Small intestine (tissue), 7 donors: ENCODE data around the gene ZNF629. TPM values are rescaled to one million over a fixed set of nuclear protein-coding genes. Genes with fewer than 3 reads are reported as not detected.
A peak's percentile ranks its signal among the peaks of the same experiment; 100 is the strongest.
"Not testable (repeated sequence)": the region's sequence is repeated elsewhere in the genome, so short reads cannot be mapped to it uniquely, and the experiment has no call there.

Source experiments
- DNase-seq, 2 donors: peaks; one replicate each; pipeline versions ENCODE4 v3.0.0 to v3.0.0-alpha.2; 2013
- FAIRE-seq: peaks from 2 replicates; lab custom pipeline; 2012; peaks lifted over from hg19 to GRCh38; lab: Jason Lieb, UNC
- H3K27ac ChIP-seq, 3 donors: one replicate each; pipeline ENCODE4 v1.5.1; 2013; ENCODE audit warnings: low read length in 2 of 3, mild to moderate bottlenecking in 2 of 3, control low read depth in 1 of 3, inconsistent platforms in 1 of 3, low read depth in 1 of 3, moderate library complexity in 1 of 3
- H3K27me3 ChIP-seq, 3 donors: one replicate each; pipeline ENCODE4 v1.6.1; 2013; ENCODE audit warnings: low read length in 3 of 3, inconsistent platforms in 1 of 3; ENCODE audit not compliant: control insufficient read depth in 3 of 3, insufficient read depth in 3 of 3
- H3K36me3 ChIP-seq, 3 donors: one replicate each; pipeline ENCODE4 v1.6.1; 2013; ENCODE audit warnings: low read length in 3 of 3, inconsistent platforms in 1 of 3, low read depth in 1 of 3, mild to moderate bottlenecking in 1 of 3, moderate library complexity in 1 of 3; ENCODE audit not compliant: control insufficient read depth in 3 of 3, insufficient read depth in 2 of 3
- H3K4me1 ChIP-seq, 3 donors: one replicate each; pipeline ENCODE4 v1.6.1; 2013; ENCODE audit warnings: low read length in 2 of 3, inconsistent platforms in 1 of 3, low read depth in 1 of 3, mild to moderate bottlenecking in 1 of 3, moderate library complexity in 1 of 3; ENCODE audit not compliant: control insufficient read depth in 3 of 3, insufficient read depth in 2 of 3
- H3K4me3 ChIP-seq, 3 donors: one replicate each; pipeline ENCODE4 v1.5.1; 2013; ENCODE audit warnings: low read length in 3 of 3, control low read depth in 1 of 3, inconsistent platforms in 1 of 3, low read depth in 1 of 3, mild to moderate bottlenecking in 1 of 3, moderate library complexity in 1 of 3
- H3K9me3 ChIP-seq, 2 donors: one replicate each; pipeline ENCODE4 v1.6.1; 2013; ENCODE audit warnings: low read depth in 1 of 2, low read length in 1 of 2; ENCODE audit not compliant: control insufficient read depth in 2 of 2, insufficient read depth in 1 of 2
- WGBS, 3 donors: extraction: QIAGEN DNeasy Blood & Tissue Kit; methylation state at CpG; one replicate each; pipeline ENCODE4 v1.1.7; 2013; 5-methylcytosine and 5-hydroxymethylcytosine counted together
- polyA plus RNA-seq, 4 donors: library from polyadenylated mRNA; stranded (reverse) in 3 of 4; unstranded in 1 of 4; fragments of 200-250 nt in 3 of 4; fragments of 120-200 nt in 1 of 4; gene quantifications; one replicate each; pipeline versions ENCODE4 v1.2.1 to v1.2.3, GENCODE V29; 2013
- donor health status: healthy with polysubstance abuse.
- donor health status: control.
- donor health status: control.
- donor health status: Bipolar disorder and iron deficiency.
- donor health status: healthy.

The ZNF629 gene
- polyA plus RNA-seq, 4 donors = 3.4 to 17.5 (median 5.8) TPM

DNA sequence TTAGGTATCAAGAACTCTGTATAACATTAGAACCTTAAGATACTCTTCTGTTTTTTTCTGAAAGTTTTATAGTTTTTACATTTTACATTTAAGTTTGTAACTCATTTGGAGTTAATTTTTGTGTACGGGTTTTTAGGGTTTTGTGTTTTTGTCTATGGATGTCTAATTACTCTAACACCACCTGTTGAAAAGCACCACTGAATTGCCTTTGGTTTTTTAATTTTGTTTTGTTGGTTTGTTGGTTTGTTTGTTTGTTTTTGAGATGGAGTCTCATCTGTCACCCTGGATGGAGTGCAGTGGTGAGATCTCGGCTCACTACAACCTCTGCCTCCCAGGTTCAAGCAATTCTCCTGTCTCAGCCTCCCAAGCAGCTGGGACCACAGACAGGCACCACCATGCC lies 29.8 kb upstream of the ZNF629 start:
- FAIRE-seq = no peak

DNA sequence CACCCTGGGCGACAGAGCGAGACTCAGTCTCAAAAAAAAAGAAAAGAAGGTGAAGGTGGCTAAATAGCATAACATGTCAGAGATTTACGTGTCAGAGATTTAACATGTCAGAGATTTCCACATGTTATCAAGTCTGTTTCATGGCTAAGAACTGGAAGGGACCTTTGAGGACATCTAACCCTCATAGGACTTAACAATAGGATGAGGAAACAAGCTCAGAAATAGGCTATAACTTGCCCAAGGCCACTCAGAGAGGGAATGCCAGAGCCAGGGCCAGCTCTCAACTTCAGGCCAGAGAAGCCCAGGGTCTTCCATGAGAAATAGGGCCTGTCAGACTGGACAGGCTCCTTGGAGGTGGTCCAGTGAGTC lies 26.8 kb upstream of the ZNF629 start:
- no peaks in the 10 kb centered on the region for H3K27me3 ChIP-seq
- no peaks in the 10 kb centered on the region for H3K36me3 ChIP-seq
- H3K4me1 ChIP-seq = peaks cover 0 to 16% (median 0%) of the 10 kb centered on the region in 3 donors
- DNase-seq (no peak), FAIRE-seq (no peak)
- WGBS, 3 donors = 75 to 86% (median 83%) methylated on average over 3 of the region's 3 CpGs
- no peaks in the 10 kb centered on the region for H3K9me3 ChIP-seq
- H3K4me3 ChIP-seq = peak overlapping the region in 2 of 3 donors; percentile 15 to 45
- H3K27ac ChIP-seq = peak overlapping the region; percentile 87 to 97 (median 89)

More for the DNA sequence above, 29.8 kb upstream of the ZNF629 start:
- peaks cover 0 to 16% (median 0%) of the 10 kb centered on the region in 3 donors for H3K4me1 ChIP-seq
- no peak overlapping the region for H3K27ac ChIP-seq
- no peaks in the 10 kb centered on the region for H3K36me3 ChIP-seq
- 56 to 80% (median 65%) methylated on average over 2 of the region's 2 CpGs for WGBS, 3 donors
- H3K27me3 ChIP-seq = no peaks in the 10 kb centered on the region
- no peaks in the 10 kb centered on the region for H3K9me3 ChIP-seq
- no peak overlapping the region for H3K4me3 ChIP-seq
- no peak for DNase-seq

DNA sequence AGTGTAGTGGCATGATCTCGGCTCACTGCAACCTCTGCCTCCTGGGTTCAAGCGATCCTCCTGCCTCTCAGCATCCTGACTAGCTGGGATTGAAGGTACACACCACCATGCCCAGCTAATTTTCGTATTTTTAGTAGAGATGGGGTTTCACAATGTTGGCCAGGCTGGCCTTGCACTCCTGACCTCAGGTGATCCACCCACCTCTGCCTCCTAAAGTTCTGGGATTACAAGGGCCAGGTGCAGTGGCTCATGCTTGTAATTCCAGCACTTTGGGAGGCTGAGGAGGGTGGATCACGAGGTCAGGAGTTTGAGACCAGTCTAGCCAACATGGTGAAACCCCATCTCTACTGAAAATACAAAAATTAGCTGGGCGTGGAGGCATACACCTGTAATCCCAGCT lies 22.7 kb upstream of the ZNF629 start:
- not testable (repeated sequence) for H3K4me3 ChIP-seq, DNase-seq, H3K36me3 ChIP-seq, H3K27me3 ChIP-seq, H3K27ac ChIP-seq, FAIRE-seq, H3K9me3 ChIP-seq
- 77 to 83% (median 81%) methylated on average over 5 of the region's 5 CpGs for WGBS, 3 donors
- H3K4me1 ChIP-seq = peaks cover 0 to 24% (median 0%) of the 10 kb centered on the region in 3 donors

DNA sequence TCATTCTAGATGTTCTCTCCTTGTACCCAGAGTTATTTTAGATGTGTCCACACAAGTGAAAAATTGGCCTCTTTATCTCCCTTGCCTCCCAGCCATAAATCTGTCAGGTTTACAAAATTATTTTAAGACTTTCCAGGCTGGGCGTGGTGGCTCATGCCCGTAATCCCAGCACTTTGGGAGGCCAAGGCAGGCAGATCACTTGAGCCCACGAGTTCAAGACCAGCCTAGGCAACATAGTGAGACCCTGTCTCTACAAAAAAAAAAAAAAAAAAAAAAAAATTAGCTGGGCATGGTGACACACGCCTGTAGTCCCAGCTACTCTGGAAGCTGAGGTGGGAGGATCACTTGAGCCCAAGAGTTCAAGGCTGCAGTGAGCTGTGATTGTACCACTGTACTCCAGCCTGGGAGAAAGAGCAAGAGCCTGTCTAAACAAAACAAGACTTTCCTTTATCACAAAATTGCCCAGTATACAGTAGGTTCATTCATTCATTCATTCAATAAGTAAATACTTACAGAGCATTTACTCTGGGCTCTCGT lies 22.0 kb upstream of the ZNF629 start:
- H3K27ac ChIP-seq, H3K4me3 ChIP-seq, H3K9me3 ChIP-seq, FAIRE-seq, H3K36me3 ChIP-seq, DNase-seq, H3K27me3 ChIP-seq: not testable (repeated sequence)
- H3K4me1 ChIP-seq = peaks cover 0 to 21% (median 0%) of the 10 kb centered on the region in 3 donors
- WGBS, 3 donors = 42 to 57% (median 47%) methylated on average over 5 of the region's 5 CpGs

DNA sequence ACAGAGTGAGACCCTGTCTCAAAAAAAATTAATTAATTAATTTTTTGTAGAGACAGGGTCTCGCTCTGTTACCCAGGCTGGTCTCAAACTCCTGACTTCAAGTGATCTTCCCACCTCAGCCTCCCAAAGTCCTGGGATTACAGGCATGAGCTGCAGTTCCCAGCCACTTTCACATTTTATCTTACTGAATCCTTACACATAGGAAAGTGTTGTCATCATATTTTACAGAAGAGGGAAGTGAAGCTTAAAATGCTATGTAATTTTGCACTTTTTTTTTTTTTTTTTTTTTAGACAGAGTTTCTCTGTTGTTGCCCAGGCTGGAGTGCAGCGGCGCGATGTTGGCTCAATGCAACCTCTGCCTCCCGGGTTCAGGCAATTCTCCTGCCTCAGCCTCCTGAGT lies 21.1 kb upstream of the ZNF629 start:
- 81 to 99% (median 91%) methylated on average over 5 of the region's 5 CpGs for WGBS, 3 donors
- Histone ChIP-seq H3K4me1 (peaks cover 0 to 13% (median 0%) of the 10 kb centered on the region in 3 donors), H3K27ac (no peak overlapping the region), H3K27me3 (no peaks in the 10 kb centered on the region), H3K9me3 (no peaks in the 10 kb centered on the region), H3K36me3 (no peaks in the 10 kb centered on the region), H3K4me3 (no peak overlapping the region)
- DNase-seq (no peak), FAIRE-seq (no peak)

DNA sequence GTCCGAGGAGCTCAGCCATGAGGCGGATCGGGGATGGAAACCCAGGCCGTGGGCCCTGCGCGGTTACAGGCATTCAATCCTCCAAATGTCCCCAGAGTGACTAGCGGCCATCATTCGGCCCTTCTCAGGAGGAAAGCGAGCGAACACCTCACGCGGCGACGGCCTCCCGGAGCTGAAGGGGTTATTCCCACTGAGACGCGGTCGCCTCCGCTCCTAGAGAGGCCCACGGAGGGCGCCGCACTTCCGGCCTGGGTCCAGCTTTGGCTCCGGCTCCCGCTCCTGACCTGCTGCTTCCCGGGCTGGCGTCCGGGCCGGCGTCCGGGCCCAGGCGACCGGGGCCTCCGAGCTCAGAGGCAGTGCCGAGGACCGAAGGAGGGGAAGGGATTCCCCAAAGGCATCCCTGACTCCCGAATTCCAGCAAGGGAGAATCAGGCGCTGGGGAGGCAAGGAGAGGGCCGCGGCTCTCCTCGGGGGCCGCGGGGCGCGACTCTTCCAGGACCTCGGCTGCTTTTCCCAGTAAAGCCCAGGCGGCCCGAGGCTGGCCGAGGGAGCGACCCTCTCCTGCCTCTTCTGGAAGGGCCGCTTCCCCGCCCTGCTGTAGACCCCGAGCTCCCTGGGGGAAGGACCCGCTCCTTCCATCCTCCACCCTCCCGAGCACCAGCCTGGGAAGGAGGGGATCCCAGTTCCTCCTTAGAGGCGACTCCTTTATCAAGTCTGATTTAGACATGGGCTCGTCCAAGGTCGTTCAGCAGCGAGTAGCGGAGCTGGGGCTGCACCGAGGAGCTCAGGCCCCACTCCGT lies 18.6 kb upstream of the ZNF629 start:
- WGBS, 3 donors = 1 to 2% (median 2%) methylated on average over 52 to 62 of the region's 62 CpGs
- peak overlapping the region; percentile 58 to 92 (median 88) for H3K4me3 ChIP-seq
- no peaks in the 10 kb centered on the region for H3K36me3 ChIP-seq
- DNase-seq = peak; percentile 88 to 94
- peak overlapping the region; percentile 84 to 96 (median 92) for H3K27ac ChIP-seq
- H3K9me3 ChIP-seq = no peaks in the 10 kb centered on the region
- FAIRE-seq = no peak
- no peaks in the 10 kb centered on the region for H3K27me3 ChIP-seq
- H3K4me1 ChIP-seq = peaks cover 0 to 11% (median 0%) of the 10 kb centered on the region in 3 donors

DNA sequence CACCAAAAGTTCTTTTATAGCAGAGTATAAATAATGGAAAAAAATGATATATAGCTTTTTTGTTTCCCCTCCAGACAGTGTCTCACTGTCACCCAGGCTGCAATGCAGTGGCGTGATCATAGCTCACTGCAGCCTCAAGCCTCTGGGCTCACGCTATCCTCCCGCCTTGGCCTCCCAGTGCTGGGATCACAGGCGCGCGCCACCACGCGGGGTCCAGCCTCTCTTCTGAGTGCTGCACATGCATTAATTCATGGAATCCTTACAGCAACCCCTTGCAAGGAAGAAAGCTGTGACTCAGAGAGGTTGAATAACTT lies 18.0 kb upstream of the ZNF629 start:
- H3K27me3 ChIP-seq = no peaks in the 10 kb centered on the region
- peak overlapping the region; percentile 84 to 96 (median 92) for H3K27ac ChIP-seq
- DNase-seq = no peak
- FAIRE-seq = no peak
- no peaks in the 10 kb centered on the region for H3K9me3 ChIP-seq
- 30 to 48% (median 46%) methylated on average over 8 of the region's 8 CpGs for WGBS, 3 donors
- H3K4me3 ChIP-seq = peak overlapping the region; percentile 58 to 92 (median 88)
- no peaks in the 10 kb centered on the region for H3K36me3 ChIP-seq
- H3K4me1 ChIP-seq = peaks cover 0 to 11% (median 0%) of the 10 kb centered on the region in 3 donors

DNA sequence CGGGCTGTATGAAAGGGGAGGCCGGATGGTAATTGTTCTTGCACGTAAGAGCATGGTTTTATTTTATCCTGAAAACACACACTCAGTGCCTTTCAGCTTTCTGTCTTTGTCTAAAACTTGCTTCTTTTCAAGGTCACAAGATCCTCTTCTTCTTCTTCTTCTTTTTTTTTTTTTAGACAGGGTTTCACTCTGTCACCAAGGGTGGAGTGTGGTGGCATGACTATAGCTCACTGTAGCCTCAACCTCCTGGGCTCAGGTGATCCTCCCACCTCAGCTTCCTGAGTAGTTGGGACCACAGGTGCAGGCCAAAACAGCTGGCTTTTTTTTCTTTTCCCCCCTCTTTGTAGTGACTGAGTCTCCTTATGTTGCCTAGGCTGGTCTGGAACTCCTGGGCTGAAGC lies 15.9 kb upstream of the ZNF629 start:
- H3K27ac ChIP-seq = no peak overlapping the region
- H3K4me3 ChIP-seq = no peak overlapping the region
- no peaks in the 10 kb centered on the region for H3K27me3 ChIP-seq
- 73 to 86% (median 77%) methylated on average over 3 of the region's 3 CpGs for WGBS, 3 donors
- H3K9me3 ChIP-seq = no peaks in the 10 kb centered on the region
- H3K36me3 ChIP-seq = no peaks in the 10 kb centered on the region
- H3K4me1 ChIP-seq = peaks cover 0 to 11% (median 0%) of the 10 kb centered on the region in 3 donors
- FAIRE-seq (no peak), DNase-seq (no peak)
